Mesodermal cell (in vitro differentiated cells): Measurements from ENCODE around the gene RAP1GAP.
A peak's percentile ranks its signal among the peaks of the same experiment; 100 is the strongest.

Source experiments
- H3K27ac ChIP-seq: 2 replicates; pipeline ENCODE4 v1.7.0; 2013; ENCODE audit warnings: mild to moderate bottlenecking, low read depth, low read length, moderate library complexity; ENCODE audit not compliant: severe bottlenecking
- H3K36me3 ChIP-seq: 2 replicates; pipeline ENCODE4 v1.7.1; 2013; ENCODE audit warnings: mild to moderate bottlenecking, low read length, moderate library complexity; ENCODE audit not compliant: control insufficient read depth, insufficient read depth
- H3K4me1 ChIP-seq: one replicate; pipeline ENCODE4 v1.7.1; 2013; ENCODE audit warnings: mild to moderate bottlenecking, low read length; ENCODE audit not compliant: insufficient read depth, control insufficient read depth, poor library complexity, severe bottlenecking
- H3K4me3 ChIP-seq: 2 replicates; pipeline ENCODE4 v1.7.0; 2013; ENCODE audit warnings: low read length, control low read depth, mild to moderate bottlenecking; ENCODE audit not compliant: insufficient read depth, poor library complexity, severe bottlenecking; ENCODE audit errors: extremely low read depth
- H3K9me3 ChIP-seq: 2 replicates; pipeline ENCODE4 v1.7.1; 2013; ENCODE audit warnings: mild to moderate bottlenecking, low read length, moderate library complexity; ENCODE audit not compliant: control insufficient read depth
- WGBS, 2 experiments: methylation state at CpG; one replicate each; pipeline ENCODE4 v1.1.5; 2013; ENCODE audit warnings: missing lambda C conversion rate in 2 of 2; ENCODE audit not compliant: insufficient coverage in 2 of 2; 5-methylcytosine and 5-hydroxymethylcytosine counted together

Gene RAP1GAP

DNA sequence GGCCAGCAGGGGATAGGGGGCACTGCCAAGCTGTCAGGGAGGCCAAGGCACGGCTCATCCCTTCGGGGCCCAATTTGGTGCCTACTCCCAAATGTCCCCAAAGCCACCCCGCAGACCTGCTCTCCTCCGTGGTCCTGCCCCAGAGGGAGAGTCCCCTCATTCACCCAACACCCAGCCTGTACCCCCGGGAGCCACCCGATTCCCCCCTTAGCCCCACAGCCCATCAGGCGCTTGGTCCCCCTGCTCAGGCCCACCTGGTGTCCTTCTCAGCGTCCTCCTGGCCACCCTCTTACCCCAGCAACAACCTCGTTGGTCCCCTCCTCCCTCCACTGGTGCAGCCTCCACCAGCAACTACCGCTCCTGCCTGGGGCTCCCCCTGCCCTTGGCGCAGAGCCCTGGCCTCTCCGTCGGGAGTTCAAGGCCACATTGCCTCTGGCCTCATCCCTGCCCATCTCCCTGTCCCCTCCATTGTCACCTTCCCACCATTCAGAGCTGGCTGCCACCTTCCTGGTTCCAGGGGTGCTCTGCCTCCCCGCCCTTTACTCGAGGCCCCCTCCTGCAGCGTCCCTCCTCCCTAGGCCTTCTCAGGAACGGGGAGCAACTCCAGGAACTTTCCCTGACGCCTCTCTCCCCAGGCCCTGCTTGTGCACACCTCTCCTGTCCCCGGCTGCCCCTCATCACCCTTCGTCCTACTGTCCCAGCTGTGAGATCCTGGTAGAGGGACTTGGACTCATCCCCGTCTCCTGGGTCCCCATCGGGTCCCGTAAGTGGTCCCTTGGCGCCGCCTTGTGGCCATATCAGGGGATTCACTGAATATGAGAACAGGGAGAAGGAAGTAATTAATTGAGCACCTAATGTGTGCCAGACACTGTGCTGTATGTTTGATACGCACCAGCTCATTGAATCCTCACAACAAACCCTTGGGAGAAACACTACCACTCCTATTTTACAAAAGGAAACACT lies 73.9 kb downstream of the RAP1GAP start:
- H3K27ac ChIP-seq, result no peak overlapping the region
- WGBS, 2 experiments, result 69 to 77% methylated on average over 11 to 20 of the region's 26 CpGs
- H3K36me3 ChIP-seq, result no peaks in the 10 kb centered on the region
- H3K4me1 ChIP-seq, result peaks cover 2% of the 10 kb centered on the region
- no peak overlapping the region for H3K4me3 ChIP-seq
- H3K9me3 ChIP-seq, result no peaks in the 10 kb centered on the region

DNA sequence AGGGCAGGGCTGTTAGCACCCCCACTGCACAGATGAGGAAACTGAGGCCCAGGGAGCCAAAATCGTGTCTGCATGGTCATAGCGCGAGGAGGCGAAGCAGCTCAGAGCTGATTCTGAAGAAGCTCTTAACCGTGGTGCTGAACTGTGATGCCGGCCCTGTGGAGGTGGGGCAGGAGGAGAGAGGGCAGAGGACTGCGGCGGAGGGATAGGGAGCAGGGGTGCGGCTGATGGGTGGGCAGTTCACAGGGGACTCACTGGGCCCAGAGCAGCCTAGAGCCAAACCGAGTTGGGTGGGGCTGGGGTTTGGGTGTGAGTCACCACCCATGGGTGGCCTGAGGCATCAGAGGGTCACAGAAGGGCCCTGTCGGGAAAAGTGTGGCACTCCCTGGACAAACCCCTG lies 74.7 kb downstream of the RAP1GAP start:
- H3K4me3 ChIP-seq, result no peak overlapping the region
- no peaks in the 10 kb centered on the region for H3K36me3 ChIP-seq
- 63 to 66% methylated on average over 9 to 10 of the region's 11 CpGs for WGBS, 2 experiments
- no peaks in the 10 kb centered on the region for H3K9me3 ChIP-seq
- H3K27ac ChIP-seq, result no peak overlapping the region
- H3K4me1 ChIP-seq, result peaks cover 3% of the 10 kb centered on the region

DNA sequence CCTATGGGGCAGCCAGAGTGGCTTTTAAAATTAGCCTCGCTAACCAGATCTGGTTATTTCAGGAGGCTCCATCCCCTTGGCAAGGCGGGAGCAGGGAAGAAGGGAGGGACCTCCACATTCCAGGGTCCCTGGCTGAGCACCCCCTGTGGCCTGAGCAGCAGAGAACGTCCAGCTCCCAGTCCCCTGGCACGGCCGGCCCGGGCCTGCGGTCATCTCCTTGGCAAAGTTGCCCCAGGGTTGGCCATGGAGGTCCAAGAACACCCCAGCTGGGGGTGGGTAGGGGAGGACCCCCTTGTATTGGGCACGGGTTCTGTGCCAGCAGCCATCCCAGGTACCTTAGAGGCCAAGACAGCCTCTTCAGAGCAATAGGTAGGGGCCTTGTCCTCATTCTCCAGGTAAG lies 75.9 kb downstream of the RAP1GAP start:
- H3K4me3 ChIP-seq, result no peak overlapping the region
- no peak overlapping the region for H3K27ac ChIP-seq
- peaks cover 3% of the 10 kb centered on the region for H3K4me1 ChIP-seq
- H3K9me3 ChIP-seq, result no peaks in the 10 kb centered on the region
- no peaks in the 10 kb centered on the region for H3K36me3 ChIP-seq
- WGBS, 2 experiments, result 78 to 88% methylated on average over 7 to 8 of the region's 8 CpGs

DNA sequence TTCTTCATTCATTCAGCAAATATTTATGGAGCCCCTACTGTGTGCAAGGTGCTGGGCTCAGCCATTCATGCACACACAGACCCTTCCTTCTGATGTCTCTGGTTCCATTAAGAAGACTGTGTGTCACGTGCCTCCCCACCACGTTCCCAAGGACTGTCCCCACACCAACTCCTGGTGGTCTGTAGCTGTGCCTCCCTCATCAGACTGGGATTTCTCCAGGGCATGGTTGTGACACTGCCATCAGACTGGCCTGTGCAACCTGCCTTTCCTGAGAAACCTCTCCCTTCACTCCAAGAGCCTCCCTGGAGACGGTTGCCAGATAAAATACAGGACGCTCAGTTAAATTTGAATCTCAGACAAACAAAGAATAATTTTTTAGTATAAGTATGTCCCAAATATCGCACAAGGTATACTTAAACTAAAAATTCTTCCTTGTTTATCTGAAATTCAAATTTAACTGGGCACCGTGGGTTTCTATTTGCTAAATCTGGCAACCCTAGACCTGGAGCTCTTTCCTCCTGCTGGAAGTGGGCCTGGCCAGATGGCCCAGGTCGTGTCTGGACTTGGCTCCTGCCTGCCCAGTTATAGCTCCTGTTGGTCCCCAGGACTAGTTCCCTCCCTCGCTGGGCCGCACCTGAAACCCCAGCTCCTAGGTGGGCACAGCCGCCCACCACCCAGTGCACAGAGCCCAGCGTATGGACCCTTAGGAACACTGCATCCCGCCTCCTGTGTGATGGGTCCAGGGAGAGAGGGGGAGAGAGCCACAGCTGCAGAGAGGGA lies 76.9 kb downstream of the RAP1GAP start:
- no peak overlapping the region for H3K27ac ChIP-seq
- H3K4me3 ChIP-seq, result no peak overlapping the region
- no peaks in the 10 kb centered on the region for H3K36me3 ChIP-seq
- H3K9me3 ChIP-seq, result no peaks in the 10 kb centered on the region
- peaks cover 6% of the 10 kb centered on the region for H3K4me1 ChIP-seq
- 82 to 88% methylated on average over 9 to 10 of the region's 12 CpGs for WGBS, 2 experiments

DNA sequence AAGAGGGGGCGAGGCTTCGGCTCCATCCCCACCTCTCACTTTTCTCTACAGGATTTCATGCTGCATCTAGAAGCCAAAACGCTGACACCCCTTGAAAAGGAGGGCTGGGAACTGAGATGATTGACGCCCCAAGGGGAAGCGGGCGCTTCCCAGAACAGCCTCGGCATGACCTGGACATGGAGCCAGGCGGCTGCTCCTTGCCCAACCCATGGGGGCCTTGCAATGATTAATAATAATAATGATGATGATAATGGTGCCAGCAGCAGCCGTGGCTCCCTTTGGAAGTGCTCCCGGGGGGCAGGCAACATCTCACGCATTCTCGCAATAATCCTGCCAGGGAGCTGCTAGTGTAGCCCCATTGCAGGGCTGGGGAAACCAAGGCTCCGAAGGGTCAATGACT lies 78.2 kb downstream of the RAP1GAP start:
- WGBS, 2 experiments, result 73 to 86% methylated on average over 10 of the region's 13 CpGs
- Histone ChIP-seq H3K36me3 (no peaks in the 10 kb centered on the region), H3K9me3 (no peaks in the 10 kb centered on the region), H3K4me1 (peaks cover 19% of the 10 kb centered on the region), H3K4me3 (no peak overlapping the region), H3K27ac (no peak overlapping the region)

DNA sequence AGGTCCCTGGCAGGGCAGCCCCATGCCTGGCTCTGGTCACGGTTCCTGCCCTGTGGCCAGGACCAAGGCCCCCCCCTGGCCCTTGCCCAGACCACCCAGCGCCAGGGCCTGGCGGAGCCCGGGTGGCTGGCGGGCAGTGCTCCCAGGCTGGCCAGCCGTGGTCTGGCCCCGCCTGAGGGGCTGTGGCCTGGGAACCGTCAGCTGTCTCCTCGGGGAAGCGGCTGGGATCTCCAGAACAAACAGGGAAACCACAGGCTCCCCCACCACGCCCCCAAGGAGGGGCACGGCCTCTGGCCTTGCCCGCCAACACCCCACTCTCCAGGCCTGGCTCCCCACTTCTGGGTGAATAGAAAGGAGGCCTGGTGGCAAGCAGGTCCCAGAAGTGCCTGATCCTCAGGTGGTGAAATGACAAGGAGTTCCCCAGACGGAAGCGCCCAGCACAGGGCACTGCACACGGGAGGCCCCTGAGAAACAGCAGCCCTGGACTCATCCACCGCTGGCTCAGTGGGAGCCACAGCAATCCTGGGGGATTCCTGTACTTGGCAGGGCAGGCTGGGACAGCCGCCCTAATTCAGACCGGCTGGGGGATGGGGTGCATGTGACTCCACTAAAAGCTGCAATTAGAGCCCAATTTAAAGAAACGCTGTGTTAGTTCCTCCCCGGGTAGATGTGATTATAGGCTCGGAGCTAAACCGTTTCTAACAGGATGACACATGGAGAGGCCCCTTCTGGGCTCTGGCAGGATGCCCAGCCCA lies 78.9 kb downstream of the RAP1GAP start:
- Histone ChIP-seq H3K36me3 (no peaks in the 10 kb centered on the region), H3K4me3 (no peak overlapping the region), H3K4me1 (peaks cover 23% of the 10 kb centered on the region), H3K9me3 (no peaks in the 10 kb centered on the region), H3K27ac (peak overlapping the region; percentile 23)
- WGBS, 2 experiments, result 59 to 67% methylated on average over 11 to 16 of the region's 23 CpGs

DNA sequence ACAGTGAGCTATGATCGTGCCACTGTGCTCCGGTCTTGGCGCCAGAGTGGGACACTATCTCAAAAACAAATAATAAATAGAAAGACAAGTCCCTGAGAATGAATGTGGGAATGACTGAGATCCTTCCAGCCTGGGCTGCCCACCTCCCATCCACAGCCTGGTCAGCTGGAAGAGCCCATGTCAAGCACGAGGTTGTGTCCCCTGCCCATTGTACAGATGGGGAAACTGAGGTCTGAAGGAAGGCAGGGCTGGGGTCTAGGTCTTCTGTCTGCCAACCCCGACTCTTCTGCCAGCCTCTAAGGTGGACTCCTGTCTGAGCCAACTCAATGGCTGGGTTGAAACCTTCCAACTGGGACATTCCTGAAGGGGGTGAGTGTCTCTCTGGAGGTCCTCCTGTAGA lies 79.5 kb downstream of the RAP1GAP start:
- H3K9me3 ChIP-seq, result no peaks in the 10 kb centered on the region
- 90 to 100% methylated on average over 1 to 2 of the region's 5 CpGs for WGBS, 2 experiments
- no peaks in the 10 kb centered on the region for H3K36me3 ChIP-seq
- peaks cover 29% of the 10 kb centered on the region for H3K4me1 ChIP-seq
- no peak overlapping the region for H3K27ac ChIP-seq
- no peak overlapping the region for H3K4me3 ChIP-seq

DNA sequence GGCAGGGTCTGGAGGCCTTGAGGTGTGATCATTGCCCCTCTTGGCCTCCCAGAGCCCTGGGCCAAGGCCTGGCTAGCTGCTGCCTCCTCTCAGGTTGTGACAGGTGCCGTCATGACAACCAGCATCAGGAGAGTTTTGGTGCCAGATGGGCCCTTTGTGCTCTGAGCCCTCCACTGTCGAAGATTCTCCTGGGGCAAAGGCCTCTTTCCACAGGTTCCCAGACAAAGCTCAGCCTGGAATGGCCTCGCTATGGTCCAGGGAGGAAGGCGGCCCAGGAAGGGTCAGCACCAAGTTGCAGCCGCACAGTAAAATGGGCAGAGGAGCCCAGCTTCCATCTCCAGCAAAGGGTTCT lies 81.6 kb downstream of the RAP1GAP start:
- Histone ChIP-seq H3K4me3 (no peak overlapping the region), H3K4me1 (peaks cover 29% of the 10 kb centered on the region), H3K9me3 (no peaks in the 10 kb centered on the region), H3K36me3 (no peaks in the 10 kb centered on the region), H3K27ac (no peak overlapping the region)
- 77% methylated on average over 5 of the region's 5 CpGs for WGBS, 2 experiments

DNA sequence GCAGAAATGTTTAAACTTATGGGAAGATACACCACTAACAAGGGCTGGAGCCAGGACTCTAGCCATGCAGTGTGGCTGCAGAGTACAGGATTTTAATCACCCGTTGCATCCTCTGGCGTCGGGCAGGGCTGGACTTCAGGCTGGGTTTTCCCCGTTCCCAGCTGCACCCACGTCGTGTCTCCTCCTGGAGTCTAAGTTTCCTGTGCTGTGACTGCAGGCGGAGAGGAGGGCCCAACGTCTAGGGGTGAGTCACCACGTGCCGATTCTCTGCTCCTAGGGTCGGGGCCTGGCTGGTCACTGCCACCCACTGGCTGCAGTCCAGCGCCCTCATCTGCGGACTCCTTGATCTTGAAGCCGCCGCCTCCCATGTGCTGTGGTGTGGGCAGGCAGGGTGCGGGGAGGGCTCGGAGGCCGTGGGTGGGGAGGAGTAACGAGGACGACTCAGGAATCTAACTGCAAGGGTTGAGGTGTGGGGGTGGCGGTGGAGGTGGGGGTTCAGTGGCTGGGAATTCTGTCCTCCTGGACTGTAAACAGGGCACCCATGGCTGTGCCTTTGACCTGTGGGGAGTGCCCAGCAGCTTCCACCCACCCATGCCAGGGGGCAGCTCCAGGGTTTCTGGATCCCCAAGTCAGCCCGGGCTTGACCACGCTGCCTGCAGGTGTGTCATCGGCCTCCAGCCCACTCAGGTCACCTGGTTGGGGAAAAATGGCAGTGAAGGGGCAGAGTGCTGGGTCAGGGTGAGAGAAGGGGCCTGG lies 82.1 kb downstream of the RAP1GAP start:
- 42 to 45% methylated on average over 17 to 18 of the region's 24 CpGs for WGBS, 2 experiments
- no peaks in the 10 kb centered on the region for H3K9me3 ChIP-seq

DNA sequence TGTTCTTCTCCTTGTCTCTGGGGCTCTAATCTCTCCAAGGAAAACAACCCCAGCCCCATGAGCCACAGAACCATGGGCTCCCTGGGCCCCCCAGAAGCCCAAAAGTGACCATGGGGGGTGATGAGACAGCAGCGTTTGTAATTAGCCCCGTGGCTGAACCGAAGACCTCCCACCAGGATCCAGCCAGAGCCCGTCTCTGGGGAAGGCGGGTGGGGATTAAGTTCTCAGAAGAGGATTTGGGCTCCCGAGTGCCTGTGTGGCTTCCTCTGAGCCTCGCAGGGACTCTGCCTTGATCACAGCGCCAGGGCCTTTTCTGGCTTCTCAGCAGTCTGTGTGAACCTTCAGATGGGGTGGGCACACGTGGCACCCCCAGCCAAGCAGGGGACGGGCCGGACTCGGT lies 82.9 kb downstream of the RAP1GAP start:
- no peak overlapping the region for H3K4me3 ChIP-seq
- WGBS, 2 experiments, result 64 to 65% methylated on average over 12 of the region's 12 CpGs

More for the DNA sequence above, 82.1 kb downstream of the RAP1GAP start:
- peak overlapping the region; percentile 62 for H3K27ac ChIP-seq
- H3K36me3 ChIP-seq, result no peaks in the 10 kb centered on the region
- peaks cover 29% of the 10 kb centered on the region for H3K4me1 ChIP-seq
- H3K4me3 ChIP-seq, result no peak overlapping the region

More for the DNA sequence above, 82.9 kb downstream of the RAP1GAP start:
- Histone ChIP-seq H3K36me3 (no peaks in the 10 kb centered on the region), H3K4me1 (peaks cover 29% of the 10 kb centered on the region), H3K27ac (peak overlapping the region; percentile 62), H3K9me3 (no peaks in the 10 kb centered on the region)
